Smooth muscle cell (in vitro differentiated cells): ENCODE results near the gene CCM2. TPM values are rescaled to one million over a fixed set of nuclear protein-coding genes. Genes with fewer than 3 reads are reported as not detected.

Source experiments
- DNase-seq: peaks from one replicate; lab custom pipeline; 2025; ENCODE audit not compliant: unreplicated experiment; lab: John Stamatoyannopoulos, UW
- H2AFZ ChIP-seq: fragments of 200-600 bp; sonication (generic); 2 replicates; pipeline ENCODE4 v1.6.0; 2016; ENCODE audit warnings: antibody characterized with exemption, low read depth, mild to moderate bottlenecking
- H3F3A ChIP-seq: fragments of 200-600 bp; sonication (generic); 2 replicates; pipeline ENCODE4 v1.6.0; 2017; ENCODE audit warnings: antibody characterized with exemption, low read depth
- H3K27ac ChIP-seq: fragments of 200-600 bp; sonication (generic); 2 replicates; pipeline ENCODE4 v1.5.1; 2016; ENCODE audit warnings: low read depth, mild to moderate bottlenecking
- H3K27me3 ChIP-seq: fragments of 200-600 bp; sonication (generic); 2 replicates; pipeline ENCODE4 v1.6.1; 2016; ENCODE audit warnings: low read depth, mild to moderate bottlenecking
- H3K36me3 ChIP-seq: fragments of 200-600 bp; sonication (generic); 2 replicates; pipeline ENCODE4 v1.5.1; 2016; ENCODE audit warnings: low read depth
- H3K4me1 ChIP-seq: fragments of 200-600 bp; sonication (generic); 2 replicates; pipeline ENCODE4 v1.5.1; 2016; ENCODE audit warnings: low read depth
- H3K4me2 ChIP-seq: fragments of 200-600 bp; sonication (generic); 2 replicates; pipeline ENCODE4 v1.6.0; 2016; ENCODE audit warnings: mild to moderate bottlenecking
- H3K4me3 ChIP-seq: fragments of 200-600 bp; sonication (generic); 2 replicates; pipeline ENCODE4 v1.5.1; 2016; ENCODE audit warnings: mild to moderate bottlenecking
- H3K79me2 ChIP-seq: fragments of 200-600 bp; sonication (generic); 2 replicates; pipeline ENCODE4 v1.6.0; 2016; ENCODE audit warnings: low read depth, mild to moderate bottlenecking
- H3K9ac ChIP-seq: fragments of 200-600 bp; sonication (generic); 2 replicates; pipeline ENCODE4 v1.6.0; 2016; ENCODE audit warnings: low read depth
- H3K9me3 ChIP-seq: fragments of 200-600 bp; sonication (generic); replicated peaks from 2 replicates; pipeline ENCODE4 v1.5.1; 2016; ENCODE audit warnings: low read depth
- H4K20me1 ChIP-seq: fragments of 200-600 bp; sonication (generic); 2 replicates; pipeline ENCODE4 v1.6.0; 2016; ENCODE audit warnings: low read depth
- CTCF ChIP-seq: fragments of 200-600 bp; sonication (generic); IDR thresholded peaks from 2 replicates; pipeline ENCODE4 v1.5.1; 2017; ENCODE audit warnings: borderline replicate concordance, mild to moderate bottlenecking, antibody characterized with exemption; ENCODE audit not compliant: insufficient read depth, poor library complexity, severe bottlenecking
- WGBS: methylation state at CpG from one replicate; pipeline ENCODE4 v1.1.7; 2016; ENCODE audit warnings: low lambda C conversion rate; 5-methylcytosine and 5-hydroxymethylcytosine counted together
- polyA plus RNA-seq: library from polyadenylated mRNA; unstranded; fragments of >200 nt; fragmentation: Nextera tagmentation; extraction: Ambion mirVana; gene quantifications from 2 replicates; pipeline ENCODE4 v1.2.1, GENCODE V29; 2016
- total RNA-seq: library from RNA; depleted of rRNA; stranded (reverse); fragments of >200 nt; gene quantifications from 2 replicates; pipeline ENCODE4 v1.2.3, GENCODE V29; 2014

CCM2 gene
- total and polyA plus RNA-seq, 2 experiments from 2014 or later: 32.6 to 85.5 TPM

DNA sequence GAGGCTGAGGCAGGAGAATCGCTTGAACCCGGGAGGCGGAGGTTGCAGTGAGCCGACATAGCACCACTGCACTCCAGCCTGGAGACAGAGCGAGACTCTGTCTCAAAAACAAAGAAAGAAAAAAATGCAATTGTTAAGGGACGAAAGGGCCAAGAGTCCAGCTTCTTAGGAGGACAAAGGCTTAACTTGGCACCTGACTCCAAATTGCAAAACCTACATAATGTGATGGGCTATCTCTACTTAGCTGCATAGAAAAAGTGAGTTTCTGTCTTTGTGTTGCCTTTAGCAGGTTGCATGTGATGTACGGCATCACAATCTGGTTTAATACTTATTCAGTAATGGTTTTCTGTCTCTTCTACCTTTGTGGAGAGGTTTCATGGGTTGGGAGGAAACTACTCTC lies 12.5 kb upstream of the CCM2 start:
- WGBS: 97% methylated on average over 7 of the region's 7 CpGs
- Histone ChIP-seq H3K27ac (no peak overlapping the region), H3K9me3 (no peaks in the 10 kb centered on the region), H3K4me3 (peak overlapping the region; percentile 59), H3K9ac (no peak overlapping the region), H3K79me2 (peaks cover 15% of the 10 kb centered on the region), H2AFZ (no peak overlapping the region), H3K4me1 (peaks cover 22% of the 10 kb centered on the region), H4K20me1 (peaks cover 14% of the 10 kb centered on the region), H3K27me3 (no peaks in the 10 kb centered on the region), H3F3A (peaks cover 9% of the 10 kb centered on the region), H3K36me3 (peaks cover 8% of the 10 kb centered on the region), H3K4me2 (peak overlapping the region; percentile 76)
- no peak for TF ChIP-seq CTCF
- no peak for DNase-seq

GRCh38 chr7:44987996-44988395 lies 12.0 kb upstream of the CCM2 start:
- Histone ChIP-seq H3K9ac (no peak overlapping the region), H4K20me1 (peaks cover 14% of the 10 kb centered on the region), H2AFZ (no peak overlapping the region), H3K4me2 (no peak overlapping the region), H3K9me3 (no peaks in the 10 kb centered on the region), H3K4me3 (no peak overlapping the region), H3K79me2 (peaks cover 15% of the 10 kb centered on the region), H3F3A (peaks cover 9% of the 10 kb centered on the region), H3K27ac (no peak overlapping the region), H3K27me3 (no peaks in the 10 kb centered on the region), H3K36me3 (peaks cover 4% of the 10 kb centered on the region), H3K4me1 (peaks cover 22% of the 10 kb centered on the region)
- DNase-seq: no peak
- WGBS: 88% methylated on average over 10 of the region's 10 CpGs
- no peak for TF ChIP-seq CTCF

GRCh38 chr7:44988701-44989100 lies 11.3 kb upstream of the CCM2 start:
- Histone ChIP-seq H3K27me3 (no peaks in the 10 kb centered on the region), H2AFZ (no peak overlapping the region), H3K9me3 (no peaks in the 10 kb centered on the region), H3K4me2 (no peak overlapping the region), H3K27ac (no peak overlapping the region), H3K4me1 (peaks cover 22% of the 10 kb centered on the region), H3F3A (peaks cover 2% of the 10 kb centered on the region), H3K9ac (no peak overlapping the region), H3K79me2 (peaks cover 15% of the 10 kb centered on the region), H3K36me3 (no peaks in the 10 kb centered on the region), H4K20me1 (peaks cover 14% of the 10 kb centered on the region), H3K4me3 (no peak overlapping the region)
- TF ChIP-seq CTCF: no peak
- WGBS: 91% methylated on average over 4 of the region's 4 CpGs
- DNase-seq: no peak

- DNase-seq: no peak
- Histone ChIP-seq H3F3A (no peaks in the 10 kb centered on the region), H3K4me2 (no peak overlapping the region), H3K9me3 (no peaks in the 10 kb centered on the region), H3K36me3 (no peaks in the 10 kb centered on the region), H2AFZ (no peak overlapping the region), H3K27me3 (no peaks in the 10 kb centered on the region), H3K9ac (no peak overlapping the region), H4K20me1 (peaks cover 14% of the 10 kb centered on the region), H3K4me1 (peaks cover 22% of the 10 kb centered on the region), H3K4me3 (no peak overlapping the region), H3K79me2 (peaks cover 15% of the 10 kb centered on the region), H3K27ac (no peak overlapping the region)
- TF ChIP-seq CTCF: no peak
- WGBS: 94% methylated on average over 3 of the region's 3 CpGs
These were observed 10.9 kb upstream of the CCM2 start for GRCh38 chr7:44989132-44989531.
